ENCODE results near the gene TMEM30B. TPM values are rescaled to one million over a fixed set of nuclear protein-coding genes. Genes with fewer than 3 reads are reported as not detected.

Gene TMEM30B
- total and polyA plus RNA-seq, 9 of the 15 experiments (the other 6 are each of a cell fraction or from before 2014, with no cell fraction given) = 0.04 TPM; not detected in 8

GRCh38 chr14:61280092-61280525 is 1.0 kb downstream of the TMEM30B start:
- TF ChIP-seq, protein P1, sequence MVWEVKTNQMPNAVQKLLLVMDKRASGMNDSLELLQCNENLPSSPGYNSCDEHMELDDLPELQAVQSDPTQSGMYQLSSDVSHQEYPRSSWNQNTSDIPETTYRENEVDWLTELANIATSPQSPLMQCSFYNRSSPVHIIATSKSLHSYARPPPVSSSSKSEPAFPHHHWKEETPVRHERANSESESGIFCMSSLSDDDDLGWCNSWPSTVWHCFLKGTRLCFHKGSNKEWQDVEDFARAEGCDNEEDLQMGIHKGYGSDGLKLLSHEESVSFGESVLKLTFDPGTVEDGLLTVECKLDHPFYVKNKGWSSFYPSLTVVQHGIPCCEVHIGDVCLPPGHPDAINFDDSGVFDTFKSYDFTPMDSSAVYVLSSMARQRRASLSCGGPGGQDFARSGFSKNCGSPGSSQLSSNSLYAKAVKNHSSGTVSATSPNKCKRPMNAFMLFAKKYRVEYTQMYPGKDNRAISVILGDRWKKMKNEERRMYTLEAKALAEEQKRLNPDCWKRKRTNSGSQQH (CRISPR knock-in tag; IDR thresholded peaks at IDR 0.05) = no peak
- TF ChIP-seq SNAPC5 (CRISPR knock-in tag; IDR thresholded peaks at IDR 0.05) = no peak
- no peak overlapping the region for H3K4me3 ChIP-seq
- no peaks in the 10 kb centered on the region for H3K36me3 ChIP-seq (ENCODE audit: control insufficient read depth, insufficient read depth, low read length)
- FAIRE-seq (no peak), DNase-seq (ENCODE audit: extremely low read depth in 1 of 4, low spot score in 3 of 4) (no peak), ATAC-seq (no peak)
- no peak overlapping the region for H3K9ac ChIP-seq (ENCODE audit: insufficient read depth in 1 of 2, low read depth in 2 of 2, low read length in 2 of 2)
- H3K4me1 ChIP-seq (replicated peaks in 1 of 2; ENCODE audit: control insufficient read depth in 2 of 2, insufficient read depth in 2 of 2, low read length in 2 of 2) = no peaks in the 10 kb centered on the region
- H3K27ac ChIP-seq (ENCODE audit: extremely low read depth, low read depth, low read length) = no peak overlapping the region
- POLR2A ChIA-PET = no interaction called here
- WGBS (ENCODE audit: insufficient coverage, low coverage, missing lambda C conversion rate) = 85% methylated on average over 15 of the region's 47 CpGs
- no peak overlapping the region for H2AFZ ChIP-seq (ENCODE audit: low read depth, low read length)
- H4K20me1 ChIP-seq (replicated peaks; ENCODE audit: control insufficient read depth, insufficient read depth, low read length) = no peaks in the 10 kb centered on the region
- intact Hi-C loops (cut with micrococcal nuclease) (no loop called here), in situ Hi-C loops (cut with MboI) (loop anchor here (25.0 kb wide), 1 partner anchor 832 kb away; no protein-coding TSS in a partner anchor)
- CTCF ChIA-PET (ENCODE audit: low intra/inter-chr PET ratio) = no interaction called here
- no peaks in the 10 kb centered on the region for H3K79me2 ChIP-seq (ENCODE audit: control insufficient read depth, insufficient read depth, low read length)
- H3K4me2 ChIP-seq (ENCODE audit: insufficient read depth, low read length) = no peak overlapping the region
- BruUV-seq (replicated peaks) = no TSS peak
- no peaks in the 10 kb centered on the region for H3K9me1 ChIP-seq (ENCODE audit: control insufficient read depth, insufficient read depth, low read length)
- no peaks in the 10 kb centered on the region for H3K27me3 ChIP-seq (ENCODE audit: control insufficient read depth in 2 of 2, insufficient read depth in 2 of 2, low read length in 2 of 2)
- no peaks in the 10 kb centered on the region for H3K9me3 ChIP-seq (replicated peaks; ENCODE audit: control insufficient read depth, insufficient read depth, low read depth, low read length)

GRCh38 chr14:61279082-61279481 is 2.1 kb downstream of the TMEM30B start:
- no peak for ATAC-seq
- BruUV-seq (replicated peaks) = no TSS peak
- no peak for TF ChIP-seq ZNF134 (CRISPR knock-in tag; conservative IDR thresholded peaks at IDR 0.05)
- TF ChIP-seq ERF (CRISPR knock-in tag; IDR thresholded peaks at IDR 0.05) = no peak
- TF ChIP-seq RBM14 (IDR thresholded peaks at IDR 0.05; ENCODE audit: borderline replicate concordance, insufficient read depth, low read depth, low read length) = no peak
- no peak for TF ChIP-seq ZNF830 (CRISPR knock-in tag; IDR thresholded peaks at IDR 0.05)
- TF ChIP-seq NEUROD1 (IDR thresholded peaks at IDR 0.05; ENCODE audit: borderline replicate concordance, low read depth, low read length, partially characterized antibody) = no peak
- no peak for TF ChIP-seq ASH1L (IDR thresholded peaks at IDR 0.05; ENCODE audit: borderline replicate concordance, low read depth, partially characterized antibody)
- no peak for TF ChIP-seq HDAC2 (IDR thresholded peaks at IDR 0.05)
- TF ChIP-seq FOXO4 (CRISPR knock-in tag; IDR thresholded peaks at IDR 0.05) = no peak

More at GRCh38 chr14:61279082-61279481, 2.1 kb downstream of the TMEM30B start:
- H3K79me2 ChIP-seq (ENCODE audit: control insufficient read depth, insufficient read depth, low read length) = no peaks in the 10 kb centered on the region
- H4K20me1 ChIP-seq (replicated peaks; ENCODE audit: control insufficient read depth, insufficient read depth, low read length) = no peaks in the 10 kb centered on the region
- H3K9ac ChIP-seq (ENCODE audit: insufficient read depth in 1 of 2, low read depth in 2 of 2, low read length in 2 of 2) = no peak overlapping the region
- no peaks in the 10 kb centered on the region for H3K9me1 ChIP-seq (ENCODE audit: control insufficient read depth, insufficient read depth, low read length)
- DNase-seq (ENCODE audit: extremely low read depth in 1 of 4, low spot score in 3 of 4) (no peak), FAIRE-seq (no peak)
- POLR2A ChIA-PET = no interaction called here
- H3K4me1 ChIP-seq (replicated peaks in 1 of 2; ENCODE audit: control insufficient read depth in 2 of 2, insufficient read depth in 2 of 2, low read length in 2 of 2) = no peaks in the 10 kb centered on the region
- in situ Hi-C loops (cut with MboI) = loop anchor here (25.0 kb wide), 1 partner anchor 833 kb away; no protein-coding TSS in a partner anchor
- 4% methylated on average over 5 of the region's 5 CpGs for WGBS (ENCODE audit: insufficient coverage, low coverage, missing lambda C conversion rate)
- no peak overlapping the region for H3K4me2 ChIP-seq (ENCODE audit: insufficient read depth, low read length)
- no peak overlapping the region for H3K4me3 ChIP-seq
- H3K36me3 ChIP-seq (ENCODE audit: control insufficient read depth, insufficient read depth, low read length) = no peaks in the 10 kb centered on the region
- intact Hi-C loops (cut with micrococcal nuclease) = no loop called here
- H3K9me3 ChIP-seq (replicated peaks; ENCODE audit: control insufficient read depth, insufficient read depth, low read depth, low read length) = no peaks in the 10 kb centered on the region
- no peaks in the 10 kb centered on the region for H3K27me3 ChIP-seq (ENCODE audit: control insufficient read depth in 2 of 2, insufficient read depth in 2 of 2, low read length in 2 of 2)
- H2AFZ ChIP-seq (ENCODE audit: low read depth, low read length) = no peak overlapping the region
- no peak overlapping the region for H3K27ac ChIP-seq (ENCODE audit: extremely low read depth, low read depth, low read length)
- CTCF ChIA-PET (ENCODE audit: low intra/inter-chr PET ratio) = no interaction called here

Measured in K562 (cell line).